HG03439 (cell line): ENCODE data around the gene MTUS2.
"Not testable (repeated sequence)": the region's sequence is repeated elsewhere in the genome, so short reads cannot be mapped to it uniquely, and the experiment has no call there.

Experiments used
- ATAC-seq: cut with Tn5 transposase; IDR thresholded peaks from one replicate; pipeline ENCODE4 v1.9.1; 2021; ENCODE audit warnings: mild to moderate bottlenecking, moderate library complexity; ENCODE audit not compliant: unreplicated experiment

Gene MTUS2

GRCh38 chr13:29382021-29382420 lies 561.9 kb downstream of the MTUS2 start:
- no peak for ATAC-seq

- ATAC-seq = no peak
Measured at GRCh38 chr13:29383476-29383875, 563.3 kb downstream of the MTUS2 start.

GRCh38 chr13:29384466-29384865 lies 564.3 kb downstream of the MTUS2 start:
- no peak for ATAC-seq

- no peak for ATAC-seq
Measured at GRCh38 chr13:29384871-29385270, 564.7 kb downstream of the MTUS2 start.

GRCh38 chr13:29386246-29386645 lies 566.1 kb downstream of the MTUS2 start:
- no peak for ATAC-seq

GRCh38 chr13:29390598-29390997 lies 570.5 kb downstream of the MTUS2 start:
- ATAC-seq = not testable (repeated sequence)

GRCh38 chr13:29396446-29396845 lies 576.3 kb downstream of the MTUS2 start:
- no peak for ATAC-seq

GRCh38 chr13:29397265-29397664 lies 577.1 kb downstream of the MTUS2 start:
- no peak for ATAC-seq

- no peak for ATAC-seq
Measured at GRCh38 chr13:29402166-29402636, 582.1 kb downstream of the MTUS2 start.

GRCh38 chr13:29405401-29405800 lies 585.3 kb downstream of the MTUS2 start:
- no peak for ATAC-seq

GRCh38 chr13:29411481-29411880 lies 591.3 kb downstream of the MTUS2 start:
- no peak for ATAC-seq

GRCh38 chr13:29418026-29418425 lies 597.9 kb downstream of the MTUS2 start:
- ATAC-seq = no peak

GRCh38 chr13:29421118-29421517 lies 601.0 kb downstream of the MTUS2 start:
- no peak for ATAC-seq

- no peak for ATAC-seq
Measured at GRCh38 chr13:29422015-29422414, 601.9 kb downstream of the MTUS2 start.

GRCh38 chr13:29423050-29423449 lies 602.9 kb downstream of the MTUS2 start:
- ATAC-seq = no peak

GRCh38 chr13:29427937-29428309 lies 607.8 kb downstream of the MTUS2 start:
- no peak for ATAC-seq

GRCh38 chr13:29428310-29429181 lies 608.4 kb downstream of the MTUS2 start:
- no peak for ATAC-seq

GRCh38 chr13:29429286-29429900 lies 609.3 kb downstream of the MTUS2 start:
- ATAC-seq = no peak

GRCh38 chr13:29434217-29434945 lies 614.2 kb downstream of the MTUS2 start:
- ATAC-seq = no peak

GRCh38 chr13:29435125-29435911 lies 615.2 kb downstream of the MTUS2 start:
- no peak for ATAC-seq

- ATAC-seq = no peak
Measured at GRCh38 chr13:29436291-29436690, 616.2 kb downstream of the MTUS2 start.
